OCI-LY7 (cell line): ENCODE data around the gene CAPN8.

Source experiments
- CTCF ChIP-seq: fragments of 200-600 bp; sonication (generic); conservative IDR thresholded peaks from 2 replicates; pipeline ENCODE4 v1.5.1; 2014; ENCODE audit warnings: mild to moderate bottlenecking, antibody characterized with exemption, low read length, moderate library complexity, mixed read lengths
- EZH2phosphoT487 ChIP-seq: fragments of 200-600 bp; sonication (generic); IDR thresholded peaks from 2 replicates; pipeline ENCODE4 v1.6.1; 2018; ENCODE audit warnings: low read depth, borderline replicate concordance, mild to moderate bottlenecking, mixed run types, antibody characterized with exemption, low read length, moderate library complexity, mixed read lengths

GRCh38 chr1:223512057-223512456 lies 153.4 kb downstream of the CAPN8 start:
- no peak for TF ChIP-seq CTCF
- TF ChIP-seq EZH2phosphoT487 = no peak
